ENCODE results near the gene ARCN1.
A peak's percentile ranks its signal among the peaks of the same experiment; 100 is the strongest.

ARCN1 gene

GRCh38 chr11:118621071-118621783 is 49.0 kb downstream of the ARCN1 start:
- no peaks in the 10 kb centered on the region for H3K9me3 Mint-ChIP-seq
- DNase-seq, result no peak

GRCh38 chr11:118621784-118622375 is 49.7 kb downstream of the ARCN1 start:
- H3K9me3 Mint-ChIP-seq, result no peaks in the 10 kb centered on the region
- peaks cover 27% of the 10 kb centered on the region for H3K27me3 Mint-ChIP-seq
- H3K4me3 Mint-ChIP-seq, result peak overlapping the region; percentile 28 to 72
- no peak for ATAC-seq
- H3K4me1 Mint-ChIP-seq, result peaks cover 18% of the 10 kb centered on the region
- peak overlapping the region in 1 of 2 donors; percentile 34 for H3K27ac Mint-ChIP-seq
- DNase-seq, result no peak

More at GRCh38 chr11:118621071-118621783, 49.0 kb downstream of the ARCN1 start:
- H3K4me3 Mint-ChIP-seq, result peak overlapping the region; percentile 62 to 72
- H3K27me3 Mint-ChIP-seq, result peaks cover 27% of the 10 kb centered on the region
- H3K4me1 Mint-ChIP-seq, result peaks cover 18% of the 10 kb centered on the region
- ATAC-seq, result peak; percentile 52
- peak overlapping the region in 1 of 2 donors; percentile 34 for H3K27ac Mint-ChIP-seq

- H3K27me3 Mint-ChIP-seq, result peaks cover 27% of the 10 kb centered on the region
- H3K4me3 Mint-ChIP-seq, result no peak overlapping the region
These were observed 50.4 kb downstream of the ARCN1 start for GRCh38 chr11:118622376-118623268.

GRCh38 chr11:118623269-118623655 is 51.1 kb downstream of the ARCN1 start:
- Mint-ChIP-seq H3K4me3 (no peak overlapping the region), H3K9me3 (no peaks in the 10 kb centered on the region)
- no peak for DNase-seq

More at GRCh38 chr11:118622376-118623268, 50.4 kb downstream of the ARCN1 start:
- no peaks in the 10 kb centered on the region for H3K9me3 Mint-ChIP-seq
- peaks cover 18% of the 10 kb centered on the region for H3K4me1 Mint-ChIP-seq
- H3K27ac Mint-ChIP-seq, result peak overlapping the region in 1 of 2 donors; percentile 23
- no peak for DNase-seq
- ATAC-seq, result no peak

GRCh38 chr11:118625036-118625690 is 53.0 kb downstream of the ARCN1 start:
- DNase-seq (no peak), ATAC-seq (no peak)
- Mint-ChIP-seq H3K27me3 (peaks cover 17% of the 10 kb centered on the region), H3K4me1 (peaks cover 10% of the 10 kb centered on the region), H3K4me3 (no peak overlapping the region), H3K9me3 (no peaks in the 10 kb centered on the region), H3K27ac (no peak overlapping the region)

More at GRCh38 chr11:118623269-118623655, 51.1 kb downstream of the ARCN1 start:
- Mint-ChIP-seq H3K27ac (no peak overlapping the region), H3K4me1 (peaks cover 18% of the 10 kb centered on the region), H3K27me3 (peaks cover 27% of the 10 kb centered on the region)
- ATAC-seq, result no peak

GRCh38 chr11:118625976-118626375 is 53.8 kb downstream of the ARCN1 start:
- no peak for ATAC-seq
- Mint-ChIP-seq H3K27me3 (peaks cover 10% of the 10 kb centered on the region), H3K27ac (peak overlapping the region in 1 of 2 donors; percentile 64), H3K4me1 (peaks cover 6% of the 10 kb centered on the region), H3K4me3 (no peak overlapping the region), H3K9me3 (no peaks in the 10 kb centered on the region)
- DNase-seq, result no peak

- no peaks in the 10 kb centered on the region for H3K27me3 Mint-ChIP-seq
- H3K27ac Mint-ChIP-seq, result no peak overlapping the region
- H3K4me3 Mint-ChIP-seq, result no peak overlapping the region
- H3K9me3 Mint-ChIP-seq, result no peaks in the 10 kb centered on the region
- H3K4me1 Mint-ChIP-seq, result peaks cover 5% of the 10 kb centered on the region
- DNase-seq (no peak), ATAC-seq (no peak)
These were observed 55.4 kb downstream of the ARCN1 start for GRCh38 chr11:118627566-118627965.

- H3K4me1 Mint-ChIP-seq, result peaks cover 5% of the 10 kb centered on the region
- H3K27me3 Mint-ChIP-seq, result no peaks in the 10 kb centered on the region
- no peaks in the 10 kb centered on the region for H3K9me3 Mint-ChIP-seq
- no peak overlapping the region for H3K4me3 Mint-ChIP-seq
- DNase-seq (no peak), ATAC-seq (no peak)
- H3K27ac Mint-ChIP-seq, result no peak overlapping the region
These were observed 55.8 kb downstream of the ARCN1 start for GRCh38 chr11:118628031-118628430.

GRCh38 chr11:118628432-118628831 is 56.2 kb downstream of the ARCN1 start:
- H3K27me3 Mint-ChIP-seq, result no peaks in the 10 kb centered on the region
- no peak overlapping the region for H3K4me3 Mint-ChIP-seq
- no peak for ATAC-seq
- no peaks in the 10 kb centered on the region for H3K9me3 Mint-ChIP-seq
- no peak overlapping the region for H3K27ac Mint-ChIP-seq
- DNase-seq, result no peak
- peaks cover 5% of the 10 kb centered on the region for H3K4me1 Mint-ChIP-seq

GRCh38 chr11:118628861-118629549 is 56.8 kb downstream of the ARCN1 start:
- Mint-ChIP-seq H3K9me3 (no peaks in the 10 kb centered on the region), H3K4me1 (peaks cover 7% of the 10 kb centered on the region), H3K27ac (peak overlapping the region in 1 of 2 donors; percentile 49), H3K27me3 (no peaks in the 10 kb centered on the region), H3K4me3 (no peak overlapping the region)
- ATAC-seq (no peak), DNase-seq (no peak)

- H3K9me3 Mint-ChIP-seq, result no peaks in the 10 kb centered on the region
- ATAC-seq, result no peak
- peak overlapping the region in 1 of 2 donors; percentile 23 for H3K27ac Mint-ChIP-seq
- peaks cover 12% of the 10 kb centered on the region for H3K4me1 Mint-ChIP-seq
- no peak for DNase-seq
- H3K4me3 Mint-ChIP-seq, result no peak overlapping the region
- no peaks in the 10 kb centered on the region for H3K27me3 Mint-ChIP-seq
These were observed 57.8 kb downstream of the ARCN1 start for GRCh38 chr11:118629761-118630661.

- ATAC-seq (no peak), DNase-seq (no peak)
- no peak overlapping the region for H3K4me3 Mint-ChIP-seq
- no peaks in the 10 kb centered on the region for H3K9me3 Mint-ChIP-seq
- peaks cover 12% of the 10 kb centered on the region for H3K4me1 Mint-ChIP-seq
- H3K27me3 Mint-ChIP-seq, result no peaks in the 10 kb centered on the region
- no peak overlapping the region for H3K27ac Mint-ChIP-seq
These were observed 59.1 kb downstream of the ARCN1 start for GRCh38 chr11:118631142-118631909.

- H3K9me3 Mint-ChIP-seq, result no peaks in the 10 kb centered on the region
- peak overlapping the region in 1 of 2 donors; percentile 36 for H3K27ac Mint-ChIP-seq
- peaks cover 12% of the 10 kb centered on the region for H3K4me1 Mint-ChIP-seq
- H3K27me3 Mint-ChIP-seq, result no peaks in the 10 kb centered on the region
- no peak overlapping the region for H3K4me3 Mint-ChIP-seq
- no peak for ATAC-seq
- DNase-seq, result no peak
These were observed 60.5 kb downstream of the ARCN1 start for GRCh38 chr11:118632577-118633318.
